NCI-H187 treated with DMSO at 0.1 percent for 48 hours (cell line): ENCODE data around the gene PIP4K2A.
"Not testable (repeated sequence)": the region's sequence is repeated elsewhere in the genome, so short reads cannot be mapped to it uniquely, and the experiment has no call there.

Experiments
- DNase-seq: peaks from one replicate; lab custom pipeline; 2025; lab: John Stamatoyannopoulos, UW

The PIP4K2A gene

GRCh38 chr10:22514414-22514758, 200.0 kb downstream of the PIP4K2A start:
- not testable (repeated sequence) for DNase-seq

DNA sequence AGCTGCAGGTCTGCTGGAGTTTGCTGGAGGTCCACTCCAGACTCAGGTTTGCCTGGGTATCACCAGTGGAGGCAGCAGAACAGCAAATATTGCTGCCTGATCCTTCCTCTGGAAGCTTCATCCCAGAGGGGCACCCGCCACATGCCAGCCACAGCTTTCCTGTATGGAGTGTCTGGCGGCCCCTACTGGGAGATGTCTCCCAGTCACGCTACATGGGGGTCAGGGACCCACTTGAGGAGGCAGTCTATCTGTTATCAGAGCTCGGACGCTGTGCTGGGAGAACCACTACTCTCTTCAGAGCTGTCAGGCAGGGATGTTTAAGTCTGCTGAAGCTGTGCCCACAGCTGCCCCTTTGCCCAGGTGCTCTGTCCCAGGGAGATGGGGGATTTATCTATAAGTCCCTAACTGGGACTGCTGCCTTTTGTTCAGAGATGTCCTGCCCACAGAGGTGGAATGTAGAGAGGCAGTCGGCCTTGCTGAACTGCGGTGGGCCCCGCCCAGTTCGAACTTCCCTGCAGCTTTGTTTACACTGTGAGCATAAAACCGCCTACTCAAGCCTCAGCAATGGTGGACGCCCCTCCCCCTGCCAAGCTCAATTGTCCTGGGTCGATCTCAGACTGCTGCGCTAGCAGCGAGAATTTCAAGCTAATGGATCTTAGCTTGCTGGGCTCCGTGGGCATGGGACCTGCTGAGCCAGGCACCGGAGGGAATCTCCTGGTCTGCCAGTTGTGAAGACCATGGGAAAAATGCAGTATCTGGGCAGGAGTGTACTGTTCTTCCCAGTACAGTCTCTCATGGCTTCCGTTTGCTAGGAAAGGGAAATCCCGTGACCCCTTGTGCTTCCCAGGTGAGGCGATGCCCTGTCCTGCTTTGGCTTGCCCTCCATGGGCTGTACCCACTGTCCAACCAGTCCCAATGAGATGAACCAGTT, 200.6 kb downstream of the PIP4K2A start:
- DNase-seq, result not testable (repeated sequence)

DNA sequence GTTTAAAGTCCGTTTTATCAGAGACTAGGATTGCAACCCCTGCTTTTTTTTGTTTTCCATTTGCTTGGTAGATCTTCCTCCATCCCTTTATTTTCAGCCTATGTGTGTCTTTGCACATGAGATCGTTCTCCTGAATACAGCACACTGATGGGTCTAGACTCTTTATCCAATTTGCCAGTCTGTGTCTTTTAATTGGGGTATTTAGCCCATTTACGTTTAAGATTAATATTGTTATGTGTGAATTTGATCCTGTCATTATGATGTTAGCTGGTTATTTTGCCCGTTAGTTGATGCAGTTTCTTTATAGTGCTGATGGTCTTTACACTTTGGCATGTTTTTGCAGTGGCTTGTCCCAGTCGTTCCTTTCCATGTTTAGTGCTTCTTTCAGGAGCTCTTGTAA, 202.4 kb downstream of the PIP4K2A start:
- not testable (repeated sequence) for DNase-seq

- not testable (repeated sequence) for DNase-seq
Observed at GRCh38 chr10:22508214-22508613, 206.2 kb downstream of the PIP4K2A start.

GRCh38 chr10:22505911-22506685, 208.3 kb downstream of the PIP4K2A start:
- DNase-seq, result no peak

GRCh38 chr10:22504766-22505165, 209.6 kb downstream of the PIP4K2A start:
- no peak for DNase-seq

DNA sequence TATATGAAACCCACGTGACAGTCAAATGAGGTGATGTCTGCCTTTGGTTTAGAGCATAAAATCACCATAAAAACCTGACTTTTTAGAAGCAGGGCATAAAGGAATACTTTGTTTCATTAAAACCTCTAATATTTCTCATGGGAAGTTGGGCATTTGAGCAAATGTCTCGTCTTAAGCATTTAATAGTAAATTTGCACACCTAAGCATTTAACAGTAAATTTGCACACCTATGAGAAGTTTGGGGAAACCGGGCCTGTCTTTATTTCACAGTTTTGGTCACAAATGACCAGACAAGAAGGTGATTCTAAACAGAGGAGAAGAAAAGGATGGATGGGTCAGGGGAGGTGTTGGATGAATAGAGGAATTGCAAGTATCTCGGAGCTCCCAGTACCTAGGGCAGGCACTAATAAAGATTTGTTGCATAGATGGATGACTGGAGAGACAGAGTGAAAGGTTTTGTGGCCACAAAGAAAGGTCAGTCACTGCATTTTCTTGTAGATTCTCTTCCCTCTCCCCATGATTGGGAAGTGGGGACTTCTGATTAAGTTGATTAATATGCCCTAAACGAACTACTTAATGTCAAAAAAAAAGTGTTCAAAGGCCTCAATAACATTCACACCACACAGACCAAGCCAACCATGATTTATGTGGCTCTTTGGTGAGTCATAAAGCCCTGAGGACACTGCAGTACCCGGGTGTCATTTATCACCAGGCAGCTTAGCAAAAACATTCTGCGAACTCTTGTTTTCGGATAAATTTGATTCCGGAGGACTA, 210.9 kb downstream of the PIP4K2A start:
- no peak for DNase-seq

- DNase-seq, result no peak
Observed at GRCh38 chr10:22501863-22502262, 212.5 kb downstream of the PIP4K2A start.

DNA sequence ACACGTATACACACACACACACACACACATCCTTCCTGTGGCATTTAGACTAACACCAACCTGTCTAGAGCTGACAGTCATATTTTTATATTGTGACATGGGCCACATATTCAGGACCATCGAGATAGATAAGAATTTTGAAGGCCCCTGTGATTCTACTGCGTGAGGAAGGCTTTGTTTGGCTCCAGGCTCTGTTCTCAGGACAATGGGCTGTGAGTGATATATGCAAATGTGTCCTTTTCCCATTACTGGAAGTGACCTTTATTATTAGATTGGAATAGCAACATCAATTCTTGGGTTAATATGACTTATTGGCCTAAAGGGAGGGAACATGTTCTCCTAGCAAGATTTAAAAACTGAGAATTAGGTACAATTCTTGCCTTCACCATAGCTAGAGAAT, 213.0 kb downstream of the PIP4K2A start:
- DNase-seq, result no peak

- DNase-seq, result no peak
Observed at GRCh38 chr10:22500656-22501340, 213.6 kb downstream of the PIP4K2A start.

DNA sequence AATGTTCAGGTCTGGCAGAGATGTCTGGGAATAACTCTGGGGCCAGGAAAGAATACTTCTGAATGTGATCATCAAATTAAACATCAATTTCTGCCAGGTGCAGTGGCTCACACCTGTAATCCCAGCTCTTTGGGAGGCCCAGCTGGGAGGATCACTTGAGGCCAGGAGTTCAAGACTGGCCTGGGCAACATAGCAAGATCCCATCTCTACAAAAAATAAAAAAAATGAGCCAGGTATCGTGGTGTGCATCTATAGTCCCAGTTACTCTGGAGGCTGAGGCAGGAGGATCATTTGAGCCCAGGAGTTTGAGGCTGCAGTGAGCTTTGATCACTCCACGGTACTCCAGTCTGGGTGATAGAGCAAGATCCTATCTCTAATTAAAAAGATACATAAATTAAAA, 214.4 kb downstream of the PIP4K2A start:
- DNase-seq, result not testable (repeated sequence)

DNA sequence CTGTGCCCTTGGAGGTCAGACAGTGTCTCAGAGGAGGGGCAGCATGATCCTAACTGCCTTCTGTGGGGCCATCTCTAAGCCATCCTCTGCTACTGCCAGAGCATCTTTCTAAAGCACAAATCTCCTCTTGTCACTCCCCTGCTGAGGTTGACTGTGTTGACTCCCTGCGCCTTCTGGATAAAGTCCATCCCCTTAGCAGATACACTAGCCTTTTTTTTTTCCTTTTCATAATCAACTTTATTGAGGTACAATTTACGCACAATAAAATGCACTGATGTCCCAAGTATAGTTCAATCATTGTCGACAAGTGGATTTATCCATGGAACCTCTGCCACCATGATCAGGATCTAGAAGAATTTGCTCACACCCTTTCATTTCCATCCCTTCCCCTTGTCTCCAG, 219.0 kb downstream of the PIP4K2A start:
- DNase-seq, result no peak

DNA sequence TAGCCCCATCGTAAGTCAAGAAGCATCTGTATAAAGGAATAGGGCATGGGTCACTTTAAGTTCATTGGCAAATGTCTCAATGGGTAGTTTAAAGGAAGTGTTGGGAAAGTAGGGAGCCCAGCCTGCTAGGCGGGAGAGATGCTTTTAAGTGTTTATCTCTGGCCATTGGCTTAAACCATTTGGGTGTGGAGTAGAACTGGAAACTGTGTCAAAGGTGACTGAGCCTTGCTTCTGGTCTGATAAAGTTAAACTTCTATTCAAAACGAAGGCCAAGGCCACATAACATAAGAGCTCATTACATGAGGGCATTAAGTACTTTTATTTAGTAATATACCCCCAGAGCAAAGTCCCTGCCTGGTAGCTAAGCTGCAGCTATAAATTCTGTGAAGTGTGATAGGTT, 220.4 kb downstream of the PIP4K2A start:
- DNase-seq, result no peak

DNA sequence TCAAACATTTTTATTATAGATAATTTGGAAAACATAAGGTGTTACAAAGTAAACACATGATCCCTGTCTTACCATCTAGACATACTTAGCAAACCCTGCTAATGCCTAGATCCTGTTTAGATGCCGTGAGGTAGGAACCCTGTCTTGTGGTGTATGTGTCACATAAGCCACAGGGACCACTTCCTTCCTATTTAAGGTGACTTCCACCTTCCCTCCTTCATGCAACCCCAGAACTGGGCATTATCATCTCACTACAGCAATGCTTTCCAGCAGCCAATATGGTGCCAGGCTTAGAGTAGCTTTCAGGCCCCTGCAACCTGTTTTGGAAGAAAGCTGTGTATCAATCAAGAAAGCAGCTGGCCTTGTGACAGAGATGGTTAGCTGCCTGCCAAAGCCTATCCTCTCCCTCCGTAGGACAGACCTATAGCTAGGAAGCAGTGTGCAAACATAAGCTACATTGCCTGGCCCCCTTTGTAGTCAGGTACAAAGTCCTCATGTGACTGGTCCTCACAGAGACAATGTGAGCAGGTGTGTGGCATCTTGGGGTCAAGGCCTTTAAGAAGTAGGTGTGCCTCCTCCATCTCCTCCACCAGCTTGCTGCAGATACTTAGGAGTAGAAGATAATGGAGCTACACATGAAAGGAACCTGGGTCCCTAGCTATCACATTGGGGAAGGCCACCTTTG, 222.3 kb downstream of the PIP4K2A start:
- no peak for DNase-seq

DNA sequence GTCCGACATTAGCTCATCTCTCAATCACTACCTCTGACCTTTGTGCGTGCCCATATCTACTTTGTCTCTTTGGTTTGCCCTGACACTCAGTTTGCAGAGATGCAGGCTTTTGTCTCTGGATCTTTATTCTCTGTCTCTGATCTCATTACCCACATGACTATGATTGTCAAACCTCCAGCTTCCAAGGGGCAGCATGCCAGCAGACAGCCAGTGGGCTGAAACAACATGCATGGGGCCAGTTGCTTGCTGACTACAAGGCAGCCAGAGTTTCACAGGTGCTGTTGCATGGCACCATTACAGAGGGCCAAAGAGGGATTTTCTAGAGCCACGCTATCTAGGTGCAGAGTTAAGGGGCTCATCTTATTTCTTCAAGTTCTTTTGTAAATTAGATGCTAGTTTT, 222.9 kb downstream of the PIP4K2A start:
- no peak for DNase-seq

DNA sequence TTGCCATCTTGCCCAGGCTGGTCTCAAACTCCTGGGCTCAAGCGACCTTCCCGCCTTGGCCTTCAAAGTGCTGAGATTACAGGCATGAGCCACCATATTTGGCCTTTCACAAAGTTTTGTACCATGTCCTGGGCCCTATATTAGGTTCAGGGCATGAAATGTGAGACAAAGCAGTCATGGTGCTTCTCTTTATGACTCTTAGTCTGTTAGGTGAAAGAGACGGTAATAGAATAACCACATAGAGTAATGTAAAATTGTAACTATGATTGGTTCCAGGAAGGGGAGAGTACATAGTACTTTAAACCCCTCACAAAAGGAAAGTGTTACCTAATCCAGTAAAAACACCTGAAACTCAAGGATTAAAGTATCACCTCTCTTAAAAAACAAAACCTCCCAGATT, 224.4 kb downstream of the PIP4K2A start:
- no peak for DNase-seq

DNA sequence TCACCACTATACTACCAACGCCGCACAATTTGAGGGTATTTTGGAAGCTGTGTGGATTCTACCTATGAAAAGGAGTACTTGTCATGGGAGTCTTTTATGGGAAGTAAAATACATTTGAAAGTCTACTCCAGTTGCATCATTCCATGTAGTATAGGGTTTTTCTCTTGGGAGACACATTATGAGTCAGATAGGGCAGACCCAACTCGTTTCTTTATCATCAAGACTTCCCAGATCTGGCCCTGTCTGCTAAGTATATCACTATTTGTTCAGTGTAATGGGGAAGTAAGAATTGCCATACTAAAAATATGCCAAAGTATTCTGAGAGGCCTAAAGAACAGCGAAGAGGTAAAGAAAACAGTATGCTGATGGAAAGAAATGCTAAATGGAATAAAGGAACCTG, 224.9 kb downstream of the PIP4K2A start:
- DNase-seq, result no peak

GRCh38 chr10:22486431-22486830, 227.9 kb downstream of the PIP4K2A start:
- DNase-seq, result no peak
